GM23338 (cell line): ENCODE measurements around the gene MKLN1. TPM values are rescaled to one million over a fixed set of nuclear protein-coding genes. Genes with fewer than 3 reads are reported as not detected.
A peak's percentile ranks its signal among the peaks of the same experiment; 100 is the strongest.

Experiments used
- ATAC-seq: fragments of 200-7000 bp; cut with Tn5 transposase; 3 replicates; pipeline ENCODE4 v1.9.1; 2020
- DNase-seq: peaks from one replicate; pipeline ENCODE4 v3.0.0-alpha.2; 2015; ENCODE audit warnings: low spot score
- H2AFZ ChIP-seq: fragments of 200-600 bp; sonication (generic); 2 replicates; pipeline ENCODE4 v1.8.0; 2016; ENCODE audit warnings: antibody characterized with exemption, mild to moderate bottlenecking, moderate library complexity
- H3F3A ChIP-seq: fragments of 200-600 bp; sonication (generic); replicated peaks from 2 replicates; pipeline ENCODE4 v1.8.0; 2017; ENCODE audit warnings: antibody characterized with exemption, mixed run types, low read depth
- H3K27ac ChIP-seq: fragments of 200-600 bp; sonication (generic); 2 replicates; pipeline ENCODE4 v1.6.1; 2016; ENCODE audit warnings: low read depth
- H3K27me3 ChIP-seq: fragments of 200-600 bp; sonication (generic); 2 replicates; pipeline ENCODE4 v1.8.0; 2016; ENCODE audit warnings: mild to moderate bottlenecking, mixed run types, moderate library complexity; ENCODE audit not compliant: insufficient read depth
- H3K36me3 ChIP-seq: fragments of 200-600 bp; sonication (generic); 2 replicates; pipeline ENCODE4 v1.8.0; 2016; ENCODE audit warnings: mild to moderate bottlenecking; ENCODE audit not compliant: insufficient read depth
- H3K4me1 ChIP-seq: fragments of 200-600 bp; sonication (generic); 2 replicates; pipeline ENCODE4 v1.8.0; 2016; ENCODE audit warnings: mild to moderate bottlenecking, moderate library complexity; ENCODE audit not compliant: insufficient read depth
- H3K4me2 ChIP-seq: fragments of 200-600 bp; sonication (generic); 2 replicates; pipeline ENCODE4 v1.7.1; 2017; ENCODE audit warnings: mixed run types
- H3K4me3 ChIP-seq: fragments of 200-600 bp; sonication (generic); 2 replicates; pipeline ENCODE4 v1.6.1; 2016; ENCODE audit warnings: mixed run types
- H3K79me2 ChIP-seq: fragments of 200-600 bp; sonication (generic); replicated peaks from 2 replicates; pipeline ENCODE4 v1.8.0; 2017; ENCODE audit warnings: mild to moderate bottlenecking; ENCODE audit not compliant: insufficient read depth
- H3K9me2 ChIP-seq: fragments of 200-600 bp; sonication (generic); 2 replicates; pipeline ENCODE4 v1.8.0; 2017; ENCODE audit not compliant: insufficient read depth
- H4K20me1 ChIP-seq: fragments of 200-600 bp; sonication (generic); replicated peaks from 2 replicates; pipeline ENCODE4 v1.8.0; 2017; ENCODE audit warnings: mild to moderate bottlenecking; ENCODE audit not compliant: insufficient read depth
- H3K27ac Mint-ChIP-seq: 2 replicates; pipeline ENCODE4 v1.8.0; 2020; ENCODE audit warnings: inconsistent platforms, mild to moderate bottlenecking, moderate library complexity, mixed read lengths
- H3K27me3 Mint-ChIP-seq: 3 replicates; pipeline ENCODE4 v1.8.0; 2022; ENCODE audit warnings: low read depth, mild to moderate bottlenecking, moderate library complexity, mixed read lengths, inconsistent platforms; ENCODE audit not compliant: insufficient read depth, poor library complexity
- H3K36me3 Mint-ChIP-seq: 3 replicates; pipeline ENCODE4 v1.8.0; 2021; ENCODE audit warnings: low read depth, mild to moderate bottlenecking, inconsistent platforms, moderate library complexity, mixed read lengths
- H3K4me1 Mint-ChIP-seq: 3 replicates; pipeline ENCODE4 v1.8.0; 2020; ENCODE audit warnings: mild to moderate bottlenecking, inconsistent platforms, mixed read lengths
- H3K4me3 Mint-ChIP-seq: 3 replicates; pipeline ENCODE4 v1.8.0; 2021; ENCODE audit warnings: moderate library complexity, mild to moderate bottlenecking, inconsistent platforms, mixed read lengths
- H3K9me3 Mint-ChIP-seq: 3 replicates; pipeline ENCODE4 v1.8.0; 2020; ENCODE audit warnings: moderate library complexity, mild to moderate bottlenecking, inconsistent platforms, mixed read lengths
- ETS1 ChIP-seq: IDR thresholded peaks from 2 replicates; pipeline ENCODE4 v1.6.1; 2016; ENCODE audit warnings: antibody characterized with exemption
- EZH2 ChIP-seq: fragments of 200-600 bp; sonication (generic); IDR thresholded peaks from one replicate; pipeline ENCODE4 v1.8.0; 2017; ENCODE audit warnings: antibody characterized with exemption, mild to moderate bottlenecking, low read depth; ENCODE audit not compliant: unreplicated experiment
- EZH2phosphoT487 ChIP-seq: fragments of 200-600 bp; sonication (generic); IDR thresholded peaks from one replicate; pipeline ENCODE4 v1.8.1; 2018; ENCODE audit warnings: antibody characterized with exemption; ENCODE audit not compliant: unreplicated experiment
- NANOG ChIP-seq: IDR thresholded peaks from 2 replicates; pipeline ENCODE4 v1.6.1; 2016; ENCODE audit warnings: antibody characterized with exemption, borderline replicate concordance
- STAT1 ChIP-seq: IDR thresholded peaks from one replicate; pipeline ENCODE4 v1.6.1; 2016; ENCODE audit warnings: antibody characterized with exemption; ENCODE audit not compliant: unreplicated experiment
- polyA plus RNA-seq: library from polyadenylated mRNA; unstranded; fragments of >200 nt; fragmentation: Nextera tagmentation; extraction: Ambion mirVana; gene quantifications from 2 replicates; pipeline ENCODE4 v1.2.1, GENCODE V29; 2016
- total RNA-seq: library from RNA; depleted of rRNA; stranded (reverse); fragments of >200 nt; shearing (Covaris generic); gene quantifications from 2 replicates; pipeline ENCODE4 v1.2.3, GENCODE V29; 2014
- TF ChIP-seq, protein P1 (sequence below): IDR thresholded peaks from one replicate; pipeline ENCODE4 v1.6.1; 2018; ENCODE audit warnings: antibody characterized with exemption; ENCODE audit not compliant: unreplicated experiment

MKLN1 gene
- total and polyA plus RNA-seq, 2 experiments from 2014 or later = 25.3 to 46.5 TPM

- no peak overlapping the region for H3K4me3 Mint-ChIP-seq
- H3F3A ChIP-seq = no peaks in the 10 kb centered on the region
- no peak overlapping the region for H3K27ac ChIP-seq
- H3K4me2 ChIP-seq = no peak overlapping the region
- H4K20me1 ChIP-seq = no peaks in the 10 kb centered on the region; the same call in 1 of the 2 replicates
- no peak overlapping the region for H3K27ac Mint-ChIP-seq
- peaks cover 3% of the 10 kb centered on the region; the same call in 1 of the 2 replicates for H3K4me1 ChIP-seq
- 0 out of 2 replicates have a peak, but pooled peaks cover 7% of the 10 kb centered on the region for H3K36me3 ChIP-seq
- H3K9me3 Mint-ChIP-seq = no peaks in the 10 kb centered on the region
- H3K36me3 Mint-ChIP-seq = peaks cover 28% of the 10 kb centered on the region
- no peak overlapping the region for H3K4me3 ChIP-seq
- TF ChIP-seq EZH2phosphoT487 (no peak), NANOG (no peak), EZH2 (no peak), ETS1 (no peak)
- TF ChIP-seq, protein P1, sequence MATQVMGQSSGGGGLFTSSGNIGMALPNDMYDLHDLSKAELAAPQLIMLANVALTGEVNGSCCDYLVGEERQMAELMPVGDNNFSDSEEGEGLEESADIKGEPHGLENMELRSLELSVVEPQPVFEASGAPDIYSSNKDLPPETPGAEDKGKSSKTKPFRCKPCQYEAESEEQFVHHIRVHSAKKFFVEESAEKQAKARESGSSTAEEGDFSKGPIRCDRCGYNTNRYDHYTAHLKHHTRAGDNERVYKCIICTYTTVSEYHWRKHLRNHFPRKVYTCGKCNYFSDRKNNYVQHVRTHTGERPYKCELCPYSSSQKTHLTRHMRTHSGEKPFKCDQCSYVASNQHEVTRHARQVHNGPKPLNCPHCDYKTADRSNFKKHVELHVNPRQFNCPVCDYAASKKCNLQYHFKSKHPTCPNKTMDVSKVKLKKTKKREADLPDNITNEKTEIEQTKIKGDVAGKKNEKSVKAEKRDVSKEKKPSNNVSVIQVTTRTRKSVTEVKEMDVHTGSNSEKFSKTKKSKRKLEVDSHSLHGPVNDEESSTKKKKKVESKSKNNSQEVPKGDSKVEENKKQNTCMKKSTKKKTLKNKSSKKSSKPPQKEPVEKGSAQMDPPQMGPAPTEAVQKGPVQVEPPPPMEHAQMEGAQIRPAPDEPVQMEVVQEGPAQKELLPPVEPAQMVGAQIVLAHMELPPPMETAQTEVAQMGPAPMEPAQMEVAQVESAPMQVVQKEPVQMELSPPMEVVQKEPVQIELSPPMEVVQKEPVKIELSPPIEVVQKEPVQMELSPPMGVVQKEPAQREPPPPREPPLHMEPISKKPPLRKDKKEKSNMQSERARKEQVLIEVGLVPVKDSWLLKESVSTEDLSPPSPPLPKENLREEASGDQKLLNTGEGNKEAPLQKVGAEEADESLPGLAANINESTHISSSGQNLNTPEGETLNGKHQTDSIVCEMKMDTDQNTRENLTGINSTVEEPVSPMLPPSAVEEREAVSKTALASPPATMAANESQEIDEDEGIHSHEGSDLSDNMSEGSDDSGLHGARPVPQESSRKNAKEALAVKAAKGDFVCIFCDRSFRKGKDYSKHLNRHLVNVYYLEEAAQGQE = no peak
- no peak overlapping the region for H2AFZ ChIP-seq
- peaks cover 5% of the 10 kb centered on the region for H3K27me3 Mint-ChIP-seq
- no peaks in the 10 kb centered on the region for H3K27me3 ChIP-seq
- no peaks in the 10 kb centered on the region for H3K79me2 ChIP-seq
- no peak for DNase-seq
- H3K9me2 ChIP-seq = no peaks in the 10 kb centered on the region
- peaks cover 18% of the 10 kb centered on the region for H3K4me1 Mint-ChIP-seq
- ATAC-seq = no peak
These were observed 117.0 kb downstream of the MKLN1 start for GRCh38 chr7:131444683-131445082.

DNA sequence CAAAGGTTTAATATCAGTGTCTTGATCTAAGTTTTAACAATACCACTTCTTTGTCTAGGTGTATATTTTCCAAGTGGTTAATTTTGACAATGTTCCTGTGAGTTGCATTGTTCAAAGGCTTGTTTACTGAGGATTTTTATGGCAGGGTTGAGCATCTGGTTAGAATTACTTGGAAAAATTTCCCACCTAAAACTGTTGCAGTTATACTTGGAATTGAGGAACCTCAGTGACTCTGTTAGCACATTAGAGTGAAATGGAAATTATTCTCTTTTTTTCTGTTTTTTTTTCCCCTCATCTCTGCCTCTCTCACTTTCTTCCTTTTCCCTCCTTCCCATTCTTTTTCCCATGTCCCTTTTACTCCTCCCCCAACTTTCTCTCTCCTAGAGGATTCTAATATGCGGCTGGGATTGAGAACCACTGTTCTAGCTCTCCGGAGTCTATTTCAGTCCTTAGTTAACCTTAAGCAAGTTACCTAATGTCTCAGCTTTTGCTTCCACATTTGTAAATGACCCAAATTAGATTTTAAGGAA is 121.8 kb downstream of the MKLN1 start:
- Histone ChIP-seq H3K79me2 (no peaks in the 10 kb centered on the region), H4K20me1 (no peaks in the 10 kb centered on the region; the same call in 1 of the 2 replicates), H3K4me2 (no peak overlapping the region), H3K4me3 (no peak overlapping the region), H3K4me1 (peaks cover 3% of the 10 kb centered on the region; the same call in 1 of the 2 replicates), H3K27ac (no peak overlapping the region), H3K9me2 (no peaks in the 10 kb centered on the region), H3K27me3 (no peaks in the 10 kb centered on the region), H2AFZ (no peak overlapping the region), H3K36me3 (0 out of 2 replicates have a peak, but pooled peaks cover 7% of the 10 kb centered on the region), H3F3A (no peaks in the 10 kb centered on the region)
- no peak for TF ChIP-seq STAT1
- TF ChIP-seq EZH2phosphoT487 = no peak
- no peak for DNase-seq
- H3K4me3 Mint-ChIP-seq = no peak overlapping the region
- H3K36me3 Mint-ChIP-seq = peaks cover 11% of the 10 kb centered on the region
- peaks cover 5% of the 10 kb centered on the region for H3K27me3 Mint-ChIP-seq
- peak overlapping the region; percentile 30; the same call in 1 of the 2 replicates for H3K27ac Mint-ChIP-seq
- no peaks in the 10 kb centered on the region for H3K9me3 Mint-ChIP-seq
- ATAC-seq = no peak
- peaks cover 9% of the 10 kb centered on the region for H3K4me1 Mint-ChIP-seq
